ENCODE measurements around the gene JUP. TPM values are rescaled to one million over a fixed set of nuclear protein-coding genes. Genes with fewer than 3 reads are reported as not detected.

JUP gene
- total and polyA plus RNA-seq, 10 of the 15 experiments (the other 5 are each of a cell fraction or from before 2014, with no cell fraction given), result 1.5 to 36.3 (median 11.6) TPM

- Histone ChIP-seq H3K9ac (ENCODE audit: control insufficient read depth, insufficient read depth, low read length) (no peak overlapping the region; the same call in 1 of the 2 replicates), H3K9me3 (replicated peaks; ENCODE audit: control insufficient read depth, insufficient read depth, low read length) (no peaks in the 10 kb centered on the region), H3K27me3 (replicated peaks in 1 of 2; ENCODE audit: control insufficient read depth in 2 of 2, insufficient read depth in 2 of 2, low read length in 1 of 2) (no peaks in the 10 kb centered on the region; a peak in 1 of 4 replicates), H3K4me2 (ENCODE audit: control insufficient read depth, insufficient read depth) (peak overlapping the region; percentile 42; the same call in 1 of the 2 replicates), H2AFZ (ENCODE audit: control insufficient read depth, low read depth, low read length) (no peak overlapping the region), H3K79me2 (ENCODE audit: control insufficient read depth, insufficient read depth, low read length) (peaks cover 4% of the 10 kb centered on the region), H4K20me1 (ENCODE audit: control insufficient read depth, insufficient read depth) (no peaks in the 10 kb centered on the region), H3K36me3 (ENCODE audit: control insufficient read depth in 2 of 2, insufficient read depth in 2 of 2, low read length in 1 of 2) (no peaks in the 10 kb centered on the region), H3K4me1 (ENCODE audit: control insufficient read depth, insufficient read depth, low read length) (no peaks in the 10 kb centered on the region), H3K4me3 (no peak overlapping the region), H3K27ac (ENCODE audit: control insufficient read depth, insufficient read depth) (no peak overlapping the region)
- BruUV-seq (replicated peaks), result no TSS peak
- DNase-seq (ENCODE audit: low read depth, low spot score) (no peak), FAIRE-seq (no peak), ATAC-seq (no peak)
- in situ Hi-C loops (cut with MboI) (no loop called here), intact Hi-C loops (cut with micrococcal nuclease; ENCODE audit: unreplicated experiment) (no loop called here)
- WGBS (ENCODE audit: insufficient coverage, insufficient replicate concordance, low lambda C conversion rate, missing lambda C conversion rate), result 0% methylated on average over 3 of the region's 3 CpGs
- ChIA-PET SMC1A (ENCODE audit: uncharacterized antibody, unreplicated experiment) (interaction anchor here (2.4 kb wide), 1 partner anchor 16 kb away, joined by 8 read pairs; the partner anchor contains the start of gene JUP), CTCF (interaction anchor here (1.5 kb wide), 1 partner anchor 34 kb away, joined by 3 read pairs; no protein-coding TSS in a partner anchor), POLR2A (no interaction called here), RAD21 (ENCODE audit: unreplicated experiment) (interaction anchor here (0.7 to 1.5 kb wide), 2 partner anchors 17 to 31 kb away, joined by 3 to 4 read pairs; partner anchors contain the start of gene JUP)
- TF ChIP-seq FOS (IDR thresholded peaks at IDR 0.05; ENCODE audit: borderline replicate concordance, extremely low read depth, insufficient read length) (no peak), ZNF217 (IDR thresholded peaks at IDR 0.05) (no peak)
Measured at GRCh38 chr17:41769985-41770384, 16.5 kb downstream of the JUP start.

DNA sequence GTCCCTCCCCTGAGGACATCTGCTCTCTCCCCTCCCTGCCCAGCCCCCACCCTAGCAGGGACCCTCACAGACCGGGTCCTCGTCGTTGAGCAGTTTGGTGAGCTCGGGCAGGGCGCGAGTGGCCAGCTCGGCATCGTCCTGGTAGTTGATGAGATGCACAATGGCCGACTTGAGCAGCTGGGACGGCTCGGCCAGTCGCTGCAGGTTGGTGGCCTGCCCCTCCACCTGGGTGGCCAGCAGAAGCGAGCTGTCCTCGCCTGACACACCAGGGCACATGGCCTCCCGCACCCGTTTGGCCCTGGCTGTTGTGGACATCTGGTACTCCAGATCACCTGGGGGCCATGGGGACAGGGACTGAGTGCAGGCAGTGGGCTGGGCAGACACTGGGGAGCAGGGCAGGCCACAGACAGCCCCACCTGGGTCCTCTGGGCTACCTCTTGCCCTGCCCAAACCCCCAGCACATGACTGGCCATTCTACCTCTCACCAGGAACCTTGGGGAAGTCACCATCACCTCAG is 17.1 kb downstream of the JUP start:
- intact Hi-C loops (cut with micrococcal nuclease; ENCODE audit: unreplicated experiment) (no loop called here), in situ Hi-C loops (cut with MboI) (no loop called here)
- ChIA-PET RAD21 (ENCODE audit: unreplicated experiment) (interaction anchor here (1.5 kb wide), 1 partner anchor 32 kb away, joined by 4 read pairs; no protein-coding TSS in a partner anchor), POLR2A (no interaction called here), SMC1A (ENCODE audit: uncharacterized antibody, unreplicated experiment) (no interaction called here), CTCF (interaction anchor here (0.6 to 1.5 kb wide), 2 partner anchors 33 to 194 kb away, joined by 3 read pairs; no protein-coding TSS in a partner anchor)
- no peaks in the 10 kb centered on the region for H3K4me1 ChIP-seq (ENCODE audit: control insufficient read depth, insufficient read depth, low read length)
- H3K4me2 ChIP-seq (ENCODE audit: control insufficient read depth, insufficient read depth), result no peak overlapping the region
- peaks cover 0 to 3% of the 10 kb centered on the region in 2 experiments; a peak in 2 of 4 replicates for H3K36me3 ChIP-seq (ENCODE audit: control insufficient read depth in 2 of 2, insufficient read depth in 2 of 2, low read length in 1 of 2)
- TSS peak; percentile 39 for BruUV-seq (replicated peaks)
- 67% methylated on average over 16 of the region's 16 CpGs for WGBS (ENCODE audit: insufficient coverage, insufficient replicate concordance, low lambda C conversion rate, missing lambda C conversion rate)
- no peaks in the 10 kb centered on the region for H4K20me1 ChIP-seq (ENCODE audit: control insufficient read depth, insufficient read depth)
- H3K4me3 ChIP-seq, result no peak overlapping the region
- peaks cover 4% of the 10 kb centered on the region for H3K79me2 ChIP-seq (ENCODE audit: control insufficient read depth, insufficient read depth, low read length)
- no peak overlapping the region for H3K27ac ChIP-seq (ENCODE audit: control insufficient read depth, insufficient read depth)
- FAIRE-seq, result no peak
- H2AFZ ChIP-seq (ENCODE audit: control insufficient read depth, low read depth, low read length), result no peak overlapping the region
- no peaks in the 10 kb centered on the region; a peak in 1 of 4 replicates for H3K27me3 ChIP-seq (replicated peaks in 1 of 2; ENCODE audit: control insufficient read depth in 2 of 2, insufficient read depth in 2 of 2, low read length in 1 of 2)
- no peaks in the 10 kb centered on the region for H3K9me3 ChIP-seq (replicated peaks; ENCODE audit: control insufficient read depth, insufficient read depth, low read length)
- no peak for ATAC-seq
- H3K9ac ChIP-seq (ENCODE audit: control insufficient read depth, insufficient read depth, low read length), result no peak overlapping the region
- no peak for DNase-seq (ENCODE audit: low read depth, low spot score)
- TF ChIP-seq, protein P1, sequence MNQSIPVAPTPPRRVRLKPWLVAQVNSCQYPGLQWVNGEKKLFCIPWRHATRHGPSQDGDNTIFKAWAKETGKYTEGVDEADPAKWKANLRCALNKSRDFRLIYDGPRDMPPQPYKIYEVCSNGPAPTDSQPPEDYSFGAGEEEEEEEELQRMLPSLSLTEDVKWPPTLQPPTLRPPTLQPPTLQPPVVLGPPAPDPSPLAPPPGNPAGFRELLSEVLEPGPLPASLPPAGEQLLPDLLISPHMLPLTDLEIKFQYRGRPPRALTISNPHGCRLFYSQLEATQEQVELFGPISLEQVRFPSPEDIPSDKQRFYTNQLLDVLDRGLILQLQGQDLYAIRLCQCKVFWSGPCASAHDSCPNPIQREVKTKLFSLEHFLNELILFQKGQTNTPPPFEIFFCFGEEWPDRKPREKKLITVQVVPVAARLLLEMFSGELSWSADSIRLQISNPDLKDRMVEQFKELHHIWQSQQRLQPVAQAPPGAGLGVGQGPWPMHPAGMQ (IDR thresholded peaks at IDR 0.05; ENCODE audit: borderline replicate concordance), result no peak
- TF ChIP-seq RB1 (IDR thresholded peaks at IDR 0.05; ENCODE audit: borderline replicate concordance), result no peak
- no peak for TF ChIP-seq MYC (IDR thresholded peaks at IDR 0.05; ENCODE audit: insufficient read depth, insufficient read length, insufficient replicate concordance, low read length, severe bottlenecking)
- TF ChIP-seq, protein P2, sequence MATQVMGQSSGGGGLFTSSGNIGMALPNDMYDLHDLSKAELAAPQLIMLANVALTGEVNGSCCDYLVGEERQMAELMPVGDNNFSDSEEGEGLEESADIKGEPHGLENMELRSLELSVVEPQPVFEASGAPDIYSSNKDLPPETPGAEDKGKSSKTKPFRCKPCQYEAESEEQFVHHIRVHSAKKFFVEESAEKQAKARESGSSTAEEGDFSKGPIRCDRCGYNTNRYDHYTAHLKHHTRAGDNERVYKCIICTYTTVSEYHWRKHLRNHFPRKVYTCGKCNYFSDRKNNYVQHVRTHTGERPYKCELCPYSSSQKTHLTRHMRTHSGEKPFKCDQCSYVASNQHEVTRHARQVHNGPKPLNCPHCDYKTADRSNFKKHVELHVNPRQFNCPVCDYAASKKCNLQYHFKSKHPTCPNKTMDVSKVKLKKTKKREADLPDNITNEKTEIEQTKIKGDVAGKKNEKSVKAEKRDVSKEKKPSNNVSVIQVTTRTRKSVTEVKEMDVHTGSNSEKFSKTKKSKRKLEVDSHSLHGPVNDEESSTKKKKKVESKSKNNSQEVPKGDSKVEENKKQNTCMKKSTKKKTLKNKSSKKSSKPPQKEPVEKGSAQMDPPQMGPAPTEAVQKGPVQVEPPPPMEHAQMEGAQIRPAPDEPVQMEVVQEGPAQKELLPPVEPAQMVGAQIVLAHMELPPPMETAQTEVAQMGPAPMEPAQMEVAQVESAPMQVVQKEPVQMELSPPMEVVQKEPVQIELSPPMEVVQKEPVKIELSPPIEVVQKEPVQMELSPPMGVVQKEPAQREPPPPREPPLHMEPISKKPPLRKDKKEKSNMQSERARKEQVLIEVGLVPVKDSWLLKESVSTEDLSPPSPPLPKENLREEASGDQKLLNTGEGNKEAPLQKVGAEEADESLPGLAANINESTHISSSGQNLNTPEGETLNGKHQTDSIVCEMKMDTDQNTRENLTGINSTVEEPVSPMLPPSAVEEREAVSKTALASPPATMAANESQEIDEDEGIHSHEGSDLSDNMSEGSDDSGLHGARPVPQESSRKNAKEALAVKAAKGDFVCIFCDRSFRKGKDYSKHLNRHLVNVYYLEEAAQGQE (IDR thresholded peaks at IDR 0.05; ENCODE audit: low read depth, low read length), result no peak
- no peak for TF ChIP-seq CEBPB (IDR thresholded peaks at IDR 0.05; ENCODE audit: borderline replicate concordance in 1 of 2, low read depth in 2 of 2, low read length in 2 of 2)
- TF ChIP-seq FOXK2 (IDR thresholded peaks at IDR 0.05), result no peak

Data from GM12878 (cell line).